ENCODE results near the gene CRHBP. TPM values are rescaled to one million over a fixed set of nuclear protein-coding genes. Genes with fewer than 3 reads are reported as not detected.

The CRHBP gene

GRCh38 chr5:77016962-77017361 lies 64.1 kb downstream of the CRHBP start:
- H3K23ac ChIP-seq (ENCODE audit: low read depth, low read length, poor library complexity): no peak overlapping the region

GRCh38 chr5:77017668-77018067 lies 64.8 kb downstream of the CRHBP start:
- no peaks in the 10 kb centered on the region for H3K9me3 ChIP-seq (replicated peaks in 1 of 2; ENCODE audit: control insufficient read depth in 2 of 2, insufficient read depth in 1 of 2, low read depth in 1 of 2, low read length in 2 of 2)
- peaks cover 0 to 7% (median 0%) of the 10 kb centered on the region in 3 experiments for H3K27me3 ChIP-seq (ENCODE audit: control insufficient read depth in 3 of 3, insufficient read depth in 3 of 3, low read depth in 1 of 3, low read length in 3 of 3)
- no peak overlapping the region for H3K27ac ChIP-seq (replicated peaks; ENCODE audit: low read length)
- no peak overlapping the region for H3K23ac ChIP-seq (ENCODE audit: low read depth, low read length, poor library complexity)
- H3K4me3 ChIP-seq (ENCODE audit: low read length in 2 of 2): no peak overlapping the region
- H3K36me3 ChIP-seq (replicated peaks in 1 of 2; ENCODE audit: control insufficient read depth in 2 of 2, insufficient read depth in 2 of 2, low read length in 2 of 2): no peaks in the 10 kb centered on the region
- no peak overlapping the region for H3K9ac ChIP-seq (ENCODE audit: low read depth, low read length, poor library complexity)
- H3K79me1 ChIP-seq (ENCODE audit: low read depth, low read length): no peaks in the 10 kb centered on the region
- H2BK120ac ChIP-seq (ENCODE audit: low read depth, low read length): no peak overlapping the region
- no peak overlapping the region for H2BK12ac ChIP-seq (ENCODE audit: low read length)
- no peak overlapping the region for H3K14ac ChIP-seq (ENCODE audit: low read length)
- no peaks in the 10 kb centered on the region for H3K4me1 ChIP-seq (ENCODE audit: control insufficient read depth in 2 of 2, insufficient read depth in 1 of 2, low read depth in 1 of 2, low read length in 2 of 2)
- H3K4ac ChIP-seq (ENCODE audit: low read length): no peak overlapping the region
- no peak for DNase-seq (ENCODE audit: low spot score)
- H2BK15ac ChIP-seq (ENCODE audit: low read length): no peak overlapping the region
- H2AK5ac ChIP-seq (ENCODE audit: low read depth, low read length): no peak overlapping the region
- H4K8ac ChIP-seq (ENCODE audit: low read depth, low read length): no peak overlapping the region
- H3K4me2 ChIP-seq (ENCODE audit: insufficient read depth, low read length, poor library complexity, severe bottlenecking): no peak overlapping the region
- no peak overlapping the region for H2BK5ac ChIP-seq (ENCODE audit: low read length)
- no peak overlapping the region for H2AFZ ChIP-seq (ENCODE audit: low read length)
- H3K18ac ChIP-seq (ENCODE audit: low read length): no peak overlapping the region
- no peak overlapping the region for H4K91ac ChIP-seq (ENCODE audit: low read depth, low read length, poor library complexity)
- WGBS, 2 donors (ENCODE audit: extremely low coverage in 2 of 2, insufficient read length in 2 of 2, insufficient replicate concordance in 1 of 2): no CpG with 5 or more reads among the region's 4 CpGs

More at GRCh38 chr5:77016962-77017361, 64.1 kb downstream of the CRHBP start:
- no peak for DNase-seq (ENCODE audit: low spot score)
- no CpG with 5 or more reads among the region's 1 CpG for WGBS, 2 donors (ENCODE audit: extremely low coverage in 2 of 2, insufficient read length in 2 of 2, insufficient replicate concordance in 1 of 2)
- H2BK120ac ChIP-seq (ENCODE audit: low read depth, low read length): no peak overlapping the region
- H3K18ac ChIP-seq (ENCODE audit: low read length): no peak overlapping the region
- H3K36me3 ChIP-seq (replicated peaks in 1 of 2; ENCODE audit: control insufficient read depth in 2 of 2, insufficient read depth in 2 of 2, low read length in 2 of 2): no peaks in the 10 kb centered on the region
- H3K4me2 ChIP-seq (ENCODE audit: insufficient read depth, low read length, poor library complexity, severe bottlenecking): no peak overlapping the region
- H2AK5ac ChIP-seq (ENCODE audit: low read depth, low read length): no peak overlapping the region
- no peak overlapping the region for H4K91ac ChIP-seq (ENCODE audit: low read depth, low read length, poor library complexity)
- no peaks in the 10 kb centered on the region for H3K79me1 ChIP-seq (ENCODE audit: low read depth, low read length)
- no peak overlapping the region for H2AFZ ChIP-seq (ENCODE audit: low read length)
- H3K4me1 ChIP-seq (ENCODE audit: control insufficient read depth in 2 of 2, insufficient read depth in 1 of 2, low read depth in 1 of 2, low read length in 2 of 2): no peaks in the 10 kb centered on the region
- H3K27ac ChIP-seq (replicated peaks; ENCODE audit: low read length): no peak overlapping the region
- H3K4me3 ChIP-seq (ENCODE audit: low read length in 2 of 2): no peak overlapping the region
- H3K9me3 ChIP-seq (replicated peaks in 1 of 2; ENCODE audit: control insufficient read depth in 2 of 2, insufficient read depth in 1 of 2, low read depth in 1 of 2, low read length in 2 of 2): no peaks in the 10 kb centered on the region
- H4K8ac ChIP-seq (ENCODE audit: low read depth, low read length): no peak overlapping the region
- H3K9ac ChIP-seq (ENCODE audit: low read depth, low read length, poor library complexity): no peak overlapping the region
- no peak overlapping the region for H2BK5ac ChIP-seq (ENCODE audit: low read length)
- H2BK15ac ChIP-seq (ENCODE audit: low read length): no peak overlapping the region
- peaks cover 0 to 11% (median 0%) of the 10 kb centered on the region in 3 experiments for H3K27me3 ChIP-seq (ENCODE audit: control insufficient read depth in 3 of 3, insufficient read depth in 3 of 3, low read depth in 1 of 3, low read length in 3 of 3)
- no peak overlapping the region for H3K14ac ChIP-seq (ENCODE audit: low read length)
- no peak overlapping the region for H2BK12ac ChIP-seq (ENCODE audit: low read length)
- no peak overlapping the region for H3K4ac ChIP-seq (ENCODE audit: low read length)

Small RNA genes within 50 kb of the gene (small RNA-seq; reads per million reads assigned to genes)
- not detected for gene RNU6ATAC36P (ENCODE audit: insufficient read depth)

Measured in neuronal stem cell (in vitro differentiated cells).